Loucy (cell line): Measurements from ENCODE around the gene PSMB9.

Experiments used
- H2AFZ ChIP-seq: fragments of 200-600 bp; sonication (generic); 2 replicates; pipeline ENCODE4 v1.6.0; 2016; ENCODE audit warnings: antibody characterized with exemption, mild to moderate bottlenecking, low read length, moderate library complexity
- H3F3A ChIP-seq: fragments of 200-600 bp; 2 replicates; pipeline ENCODE4 v1.6.0; 2016; ENCODE audit warnings: antibody characterized with exemption, low read depth, mild to moderate bottlenecking
- H3K27me3 ChIP-seq: fragments of 200-600 bp; sonication (generic); 2 replicates; pipeline ENCODE4 v1.6.1; 2014; ENCODE audit warnings: low read length, mild to moderate bottlenecking; ENCODE audit not compliant: insufficient read depth, poor library complexity, severe bottlenecking
- H3K36me3 ChIP-seq: fragments of 200-600 bp; sonication (generic); 2 replicates; pipeline ENCODE4 v1.6.1; 2016; ENCODE audit warnings: low read length; ENCODE audit not compliant: insufficient read depth
- H3K4me1 ChIP-seq: fragments of 200-600 bp; sonication (generic); 2 replicates; pipeline ENCODE4 v1.5.1; 2014; ENCODE audit warnings: low read length, mild to moderate bottlenecking; ENCODE audit not compliant: insufficient read depth, poor library complexity, severe bottlenecking
- H3K4me2 ChIP-seq: fragments of 200-600 bp; sonication (generic); 2 replicates; pipeline ENCODE4 v1.6.0; 2014; ENCODE audit warnings: antibody characterized with exemption, low read length, low read depth, mild to moderate bottlenecking; ENCODE audit not compliant: poor library complexity, severe bottlenecking
- H3K4me3 ChIP-seq: fragments of 200-600 bp; sonication (generic); 2 replicates; pipeline ENCODE4 v1.5.1; 2014; ENCODE audit warnings: low read length, mild to moderate bottlenecking, mixed read lengths; ENCODE audit not compliant: poor library complexity, severe bottlenecking
- H3K79me2 ChIP-seq: fragments of 200-600 bp; sonication (generic); 2 replicates; pipeline ENCODE4 v1.6.1; 2014; ENCODE audit warnings: low read length; ENCODE audit not compliant: insufficient read depth
- H3K9ac ChIP-seq: fragments of 200-600 bp; sonication (generic); 2 replicates; pipeline ENCODE4 v1.6.0; 2014; ENCODE audit warnings: mild to moderate bottlenecking, low read depth, low read length, moderate library complexity; ENCODE audit not compliant: poor library complexity, severe bottlenecking
- H3K9me2 ChIP-seq: fragments of 200-600 bp; sonication (generic); replicated peaks from 2 replicates; pipeline ENCODE4 v1.6.1; 2016; ENCODE audit warnings: low read depth, low read length, mixed read lengths
- H3K9me3 ChIP-seq: fragments of 200-600 bp; sonication (generic); 2 replicates; pipeline ENCODE4 v1.6.1; 2014; ENCODE audit warnings: mild to moderate bottlenecking, antibody characterized with exemption, low read length, low read depth; ENCODE audit not compliant: insufficient read depth
- H4K20me1 ChIP-seq: fragments of 200-600 bp; sonication (generic); 2 replicates; pipeline ENCODE4 v1.6.0; 2014; ENCODE audit warnings: antibody characterized with exemption, low read length, mild to moderate bottlenecking; ENCODE audit not compliant: insufficient read depth, poor library complexity, severe bottlenecking
- CTCF ChIP-seq: fragments of 200-600 bp; sonication (generic); conservative IDR thresholded peaks from 2 replicates; pipeline ENCODE4 v1.5.1; 2014; ENCODE audit warnings: mild to moderate bottlenecking, antibody characterized with exemption, low read length
- EZH2phosphoT487 ChIP-seq: fragments of 200-600 bp; IDR thresholded peaks from 2 replicates; pipeline ENCODE4 v1.6.1; 2018; ENCODE audit warnings: antibody characterized with exemption, mild to moderate bottlenecking, moderate library complexity, borderline replicate concordance

The PSMB9 gene

GRCh38 chr6:32809171-32809570 lies 44.8 kb upstream of the PSMB9 start:
- no peaks in the 10 kb centered on the region for H3F3A ChIP-seq
- H3K9me2 ChIP-seq = no peaks in the 10 kb centered on the region
- H3K36me3 ChIP-seq = no peaks in the 10 kb centered on the region
- peaks cover 8% of the 10 kb centered on the region for H3K27me3 ChIP-seq
- H4K20me1 ChIP-seq = no peaks in the 10 kb centered on the region
- no peak overlapping the region for H3K4me2 ChIP-seq
- H3K4me1 ChIP-seq = peaks cover 9% of the 10 kb centered on the region
- no peak overlapping the region for H2AFZ ChIP-seq
- no peaks in the 10 kb centered on the region for H3K9me3 ChIP-seq
- no peak for TF ChIP-seq CTCF
- TF ChIP-seq EZH2phosphoT487 = no peak
- H3K79me2 ChIP-seq = no peaks in the 10 kb centered on the region
- H3K4me3 ChIP-seq = no peak overlapping the region
- no peak overlapping the region for H3K9ac ChIP-seq

GRCh38 chr6:32814145-32814544 lies 39.8 kb upstream of the PSMB9 start:
- no peak overlapping the region for H2AFZ ChIP-seq
- H3K36me3 ChIP-seq = no peaks in the 10 kb centered on the region
- no peak for TF ChIP-seq EZH2phosphoT487
- no peak for TF ChIP-seq CTCF
- no peaks in the 10 kb centered on the region for H3K9me3 ChIP-seq
- no peak overlapping the region for H3K9ac ChIP-seq
- H3K4me1 ChIP-seq = no peaks in the 10 kb centered on the region
- no peak overlapping the region for H3K4me3 ChIP-seq
- no peaks in the 10 kb centered on the region for H3K79me2 ChIP-seq
- no peaks in the 10 kb centered on the region for H3K9me2 ChIP-seq
- H3F3A ChIP-seq = no peaks in the 10 kb centered on the region
- no peaks in the 10 kb centered on the region for H3K27me3 ChIP-seq
- H4K20me1 ChIP-seq = no peaks in the 10 kb centered on the region
- H3K4me2 ChIP-seq = no peak overlapping the region

GRCh38 chr6:32815115-32815514 lies 38.9 kb upstream of the PSMB9 start:
- Histone ChIP-seq H3K4me2 (no peak overlapping the region), H3K36me3 (no peaks in the 10 kb centered on the region), H3K4me1 (no peaks in the 10 kb centered on the region), H3K9me3 (no peaks in the 10 kb centered on the region), H3F3A (no peaks in the 10 kb centered on the region), H3K9me2 (no peaks in the 10 kb centered on the region), H2AFZ (no peak overlapping the region), H3K9ac (no peak overlapping the region), H4K20me1 (no peaks in the 10 kb centered on the region), H3K4me3 (no peak overlapping the region), H3K79me2 (no peaks in the 10 kb centered on the region), H3K27me3 (no peaks in the 10 kb centered on the region)
- TF ChIP-seq EZH2phosphoT487 (no peak), CTCF (no peak)
